Measurements from ENCODE around the gene ZFX.
"Not testable (repeated sequence)": the region's sequence is repeated elsewhere in the genome, so short reads cannot be mapped to it uniquely, and the experiment has no call there.

The ZFX gene

GRCh38 chrX:24149351-24150050 lies at the start of gene ZFX:
Gene ZFX (plus strand): TSS chrX:24149729. CDS start chrX:24172743, 23,014 bp downstream.
- DNase-seq (ENCODE audit: low read depth, low spot score): peak; percentile 17

GRCh38 chrX:24100713-24101112 lies 48.8 kb upstream of the ZFX start:
- no peak for DNase-seq (ENCODE audit: low read depth, low spot score)

- DNase-seq (ENCODE audit: low read depth, low spot score): no peak
Measured at GRCh38 chrX:24110069-24110468, 39.5 kb upstream of the ZFX start.

GRCh38 chrX:24113181-24113580 lies 36.3 kb upstream of the ZFX start:
- no peak for DNase-seq (ENCODE audit: low read depth, low spot score)

GRCh38 chrX:24117258-24117657 lies 32.3 kb upstream of the ZFX start:
- DNase-seq (ENCODE audit: low read depth, low spot score): no peak

GRCh38 chrX:24124244-24124799 lies 25.2 kb upstream of the ZFX start:
- no peak for DNase-seq (ENCODE audit: low read depth, low spot score)

- no peak for DNase-seq (ENCODE audit: low read depth, low spot score)
Measured at GRCh38 chrX:24125028-24125612, 24.4 kb upstream of the ZFX start.

- DNase-seq (ENCODE audit: low read depth, low spot score): no peak
Measured at GRCh38 chrX:24131476-24131875, 18.1 kb upstream of the ZFX start.

- no peak for DNase-seq (ENCODE audit: low read depth, low spot score)
Measured at GRCh38 chrX:24133312-24133711, 16.2 kb upstream of the ZFX start.

GRCh38 chrX:24135768-24136167 lies 13.8 kb upstream of the ZFX start:
- DNase-seq (ENCODE audit: low read depth, low spot score): not testable (repeated sequence)

GRCh38 chrX:24137192-24137591 lies 12.3 kb upstream of the ZFX start:
- no peak for DNase-seq (ENCODE audit: low read depth, low spot score)

- DNase-seq (ENCODE audit: low read depth, low spot score): not testable (repeated sequence)
Measured at GRCh38 chrX:24143982-24144381, 5.5 kb upstream of the ZFX start.

- DNase-seq (ENCODE audit: low read depth, low spot score): no peak
Measured at GRCh38 chrX:24144528-24144927, 5.0 kb upstream of the ZFX start.

- DNase-seq (ENCODE audit: low read depth, low spot score): no peak
Measured at GRCh38 chrX:24145303-24146186, 4.0 kb upstream of the ZFX start.

- no peak for DNase-seq (ENCODE audit: low read depth, low spot score)
Measured at GRCh38 chrX:24146283-24146949, 3.1 kb upstream of the ZFX start.

GRCh38 chrX:24147165-24147564 lies 2.4 kb upstream of the ZFX start:
- no peak for DNase-seq (ENCODE audit: low read depth, low spot score)

GRCh38 chrX:24148121-24148520 lies 1.4 kb upstream of the ZFX start:
- no peak for DNase-seq (ENCODE audit: low read depth, low spot score)

GRCh38 chrX:24148535-24149350 lies 786 bp upstream of the ZFX start:
- DNase-seq (ENCODE audit: low read depth, low spot score): no peak

GRCh38 chrX:24150051-24150790 lies 692 bp downstream of the ZFX start:
- DNase-seq (ENCODE audit: low read depth, low spot score): peak; percentile 59

GRCh38 chrX:24150898-24151297 lies 1.4 kb downstream of the ZFX start:
- no peak for DNase-seq (ENCODE audit: low read depth, low spot score)
